GM12878 (cell line): ENCODE data around the gene GPC5.

ENCODE experiments used
- ATF3 ChIP-seq: IDR thresholded peaks from 2 replicates; pipeline ENCODE4 v1.6.1; 2011; ENCODE audit warnings: low read depth, mild to moderate bottlenecking, low read length, moderate library complexity, borderline replicate concordance; ENCODE audit errors: extremely low read depth
- CBX3 ChIP-seq: fragments of 200-600 bp; sonication (generic); IDR thresholded peaks from 2 replicates; pipeline ENCODE4 v1.6.1; 2016; ENCODE audit warnings: low read depth, borderline replicate concordance
- CREB1 ChIP-seq: IDR thresholded peaks from 2 replicates; pipeline ENCODE4 v1.6.1; 2012; ENCODE audit warnings: low read depth, mild to moderate bottlenecking, inconsistent platforms
- EP300 ChIP-seq, 2 experiments: fragments of 150-350 bp in 1 of 2; IDR thresholded peaks; 2 replicates each; pipeline ENCODE4 v1.6.1; 2011 to 2012; ENCODE audit warnings: low read depth in 2 of 2, low read length in 2 of 2, borderline replicate concordance in 1 of 2, improper control_type of control experiment in 1 of 2, inconsistent platforms in 1 of 2; ENCODE audit not compliant: control insufficient read depth in 1 of 2
- JUNB ChIP-seq: IDR thresholded peaks from 2 replicates; pipeline ENCODE4 v1.6.1; 2016; ENCODE audit warnings: antibody characterized with exemption, mild to moderate bottlenecking
- MTA3 ChIP-seq: IDR thresholded peaks from 2 replicates; pipeline ENCODE4 v1.6.1; 2012; ENCODE audit warnings: low read length, inconsistent platforms, borderline replicate concordance
- NFYB ChIP-seq: IDR thresholded peaks from 2 replicates; pipeline ENCODE4 v1.6.1; 2011; ENCODE audit warnings: low read depth, mild to moderate bottlenecking, low read length, improper control_type of control experiment, moderate library complexity; ENCODE audit not compliant: insufficient read depth
- POLR2A ChIP-seq: IDR thresholded peaks from 2 replicates; pipeline ENCODE4 v1.6.1; 2011; ENCODE audit warnings: low read depth, mild to moderate bottlenecking, low read length
- RAD21 ChIP-seq: IDR thresholded peaks from 2 replicates; pipeline ENCODE4 v1.6.1; 2011; ENCODE audit warnings: mild to moderate bottlenecking, low read depth, low read length, moderate library complexity; ENCODE audit not compliant: insufficient read depth
- RAD51 ChIP-seq: fragments of 450-650 bp; IDR thresholded peaks from 2 replicates; pipeline ENCODE4 v1.6.1; 2016; ENCODE audit warnings: moderate library complexity, mild to moderate bottlenecking, inconsistent platforms
- TF ChIP-seq, protein P1 (sequence below), 3 experiments: IDR thresholded peaks in 2 of 3; conservative IDR thresholded peaks in 1 of 3; 2 replicates each; pipeline ENCODE4 v1.5.1; 2011; ENCODE audit warnings: low read depth in 3 of 3, low read length in 3 of 3, mild to moderate bottlenecking in 3 of 3, control low read depth in 2 of 3, moderate library complexity in 2 of 3, inconsistent platforms in 1 of 3, mixed read lengths in 1 of 3; ENCODE audit not compliant: control insufficient read depth in 2 of 3, insufficient read depth in 1 of 3; ENCODE audit errors: extremely low read depth in 1 of 3

DNA sequence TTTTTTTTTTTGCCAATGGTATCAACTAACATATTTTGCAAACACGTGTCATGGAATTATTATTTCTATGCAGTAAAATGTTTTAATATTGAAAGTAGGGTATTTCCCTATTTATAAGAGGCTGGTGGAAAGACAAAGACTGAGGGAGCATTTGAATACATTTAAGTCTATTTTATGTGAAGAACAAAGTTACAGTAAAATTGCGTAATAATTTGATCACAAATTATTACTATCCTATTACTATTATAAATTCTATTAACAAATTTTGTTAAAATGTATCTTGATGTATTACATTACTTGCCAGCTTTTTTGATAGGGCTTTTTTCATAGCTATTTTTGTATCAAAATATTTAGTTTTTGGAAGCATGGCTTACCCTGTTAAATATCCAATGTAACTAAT is 58.4 kb downstream of the GPC5 start:
- TF ChIP-seq JUNB, result no peak
- TF ChIP-seq POLR2A, result no peak
- no peak for TF ChIP-seq MTA3
- TF ChIP-seq EP300 (IDR thresholded peaks at IDR 0.05; ENCODE audit: borderline replicate concordance in 1 of 2, control insufficient read depth in 1 of 2, low read depth in 2 of 2, low read length in 2 of 2), result no peak
- TF ChIP-seq CBX3, result no peak
- no peak for TF ChIP-seq ATF3
- TF ChIP-seq, protein P1, sequence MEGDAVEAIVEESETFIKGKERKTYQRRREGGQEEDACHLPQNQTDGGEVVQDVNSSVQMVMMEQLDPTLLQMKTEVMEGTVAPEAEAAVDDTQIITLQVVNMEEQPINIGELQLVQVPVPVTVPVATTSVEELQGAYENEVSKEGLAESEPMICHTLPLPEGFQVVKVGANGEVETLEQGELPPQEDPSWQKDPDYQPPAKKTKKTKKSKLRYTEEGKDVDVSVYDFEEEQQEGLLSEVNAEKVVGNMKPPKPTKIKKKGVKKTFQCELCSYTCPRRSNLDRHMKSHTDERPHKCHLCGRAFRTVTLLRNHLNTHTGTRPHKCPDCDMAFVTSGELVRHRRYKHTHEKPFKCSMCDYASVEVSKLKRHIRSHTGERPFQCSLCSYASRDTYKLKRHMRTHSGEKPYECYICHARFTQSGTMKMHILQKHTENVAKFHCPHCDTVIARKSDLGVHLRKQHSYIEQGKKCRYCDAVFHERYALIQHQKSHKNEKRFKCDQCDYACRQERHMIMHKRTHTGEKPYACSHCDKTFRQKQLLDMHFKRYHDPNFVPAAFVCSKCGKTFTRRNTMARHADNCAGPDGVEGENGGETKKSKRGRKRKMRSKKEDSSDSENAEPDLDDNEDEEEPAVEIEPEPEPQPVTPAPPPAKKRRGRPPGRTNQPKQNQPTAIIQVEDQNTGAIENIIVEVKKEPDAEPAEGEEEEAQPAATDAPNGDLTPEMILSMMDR (IDR thresholded peaks at IDR 0.05 in 2 of 3, conservative IDR thresholded peaks at IDR 0.05 in 1 of 3; ENCODE audit: control insufficient read depth in 2 of 3, extremely low read depth in 1 of 3, insufficient read depth in 1 of 3, low read depth in 3 of 3, low read length in 3 of 3), result no peak
- no peak for TF ChIP-seq RAD51
- TF ChIP-seq CREB1, result no peak
- TF ChIP-seq RAD21, result no peak
- no peak for TF ChIP-seq NFYB
